ENCODE data around the gene MAEL. TPM values are rescaled to one million over a fixed set of nuclear protein-coding genes. Genes with fewer than 3 reads are reported as not detected.

Gene MAEL
- total RNA-seq, 1 experiment from 2014 or later = not detected

DNA sequence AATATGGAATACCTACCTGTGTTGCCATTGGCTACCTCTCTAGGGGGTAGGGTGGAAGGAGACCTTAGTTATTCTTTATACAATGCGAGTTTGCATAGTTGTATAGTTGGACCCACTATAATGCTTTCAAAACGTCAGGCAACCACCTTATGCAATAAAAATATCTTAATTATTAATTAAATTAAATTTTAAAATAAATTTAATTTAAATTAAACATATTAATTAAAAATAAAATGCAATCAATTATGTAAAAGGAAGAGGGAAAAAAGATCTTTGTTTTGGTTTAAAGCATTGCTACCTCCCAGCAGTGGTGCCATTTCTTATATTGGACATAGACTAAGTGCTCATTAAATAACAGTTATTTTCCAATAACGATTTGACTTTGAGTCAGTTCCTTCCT lies 78.8 kb downstream of the MAEL start:
- Histone ChIP-seq H3K9ac (ENCODE audit: extremely low read depth, insufficient read length, low read length) (no peak overlapping the region), H2BK15ac (ENCODE audit: low read depth, low read length) (no peak overlapping the region), H3K27me3 (ENCODE audit: insufficient read depth, low read length) (no peaks in the 10 kb centered on the region), H3K27ac (ENCODE audit: insufficient read length, low read depth, low read length) (no peak overlapping the region), H2BK5ac (ENCODE audit: insufficient read length, low read length) (no peak overlapping the region), H3T11ph (ENCODE audit: low read length) (no peak overlapping the region), H4K91ac (ENCODE audit: insufficient read length, low read depth, low read length) (no peak overlapping the region), H3K79me2 (ENCODE audit: insufficient read depth, low read length) (no peaks in the 10 kb centered on the region), H3K23ac (ENCODE audit: insufficient read length, low read depth, low read length) (no peak overlapping the region), H4K5ac (ENCODE audit: insufficient read length, low read depth, low read length) (no peak overlapping the region), H3K56ac (ENCODE audit: insufficient read length, low read depth, low read length) (no peak overlapping the region), H3K14ac (ENCODE audit: insufficient read depth, low read length) (no peak overlapping the region), H2AFZ (ENCODE audit: low read length) (no peak overlapping the region), H3K79me1 (ENCODE audit: insufficient read depth, low read depth, low read length, poor library complexity, severe bottlenecking) (no peaks in the 10 kb centered on the region), H3K4me2 (ENCODE audit: insufficient read depth, insufficient read length, low read length) (no peak overlapping the region), H3K4me1 (ENCODE audit: insufficient read depth, low read length) (no peaks in the 10 kb centered on the region), H4K8ac (replicated peaks; ENCODE audit: insufficient read length, low read depth, low read length) (no peak overlapping the region), H3K4ac (ENCODE audit: low read depth, low read length) (no peak overlapping the region), H3K18ac (ENCODE audit: insufficient read length, low read depth, low read length) (no peak overlapping the region), H3K9me3 (ENCODE audit: control insufficient read depth, low read depth, low read length) (no peaks in the 10 kb centered on the region), H4K20me1 (ENCODE audit: control insufficient read depth, insufficient read depth, insufficient read length) (no peaks in the 10 kb centered on the region), H2BK20ac (ENCODE audit: low read depth, low read length, poor library complexity, severe bottlenecking) (no peak overlapping the region), H3K23me2 (ENCODE audit: insufficient read length, low read depth, low read length, poor library complexity, severe bottlenecking) (peaks cover 3% of the 10 kb centered on the region), H2AK5ac (ENCODE audit: insufficient read length, low read length) (no peak overlapping the region), H2BK120ac (ENCODE audit: low read depth, low read length, poor library complexity, severe bottlenecking) (no peak overlapping the region), H2BK12ac (ENCODE audit: insufficient read length, low read depth, low read length) (no peak overlapping the region)
- Mint-ChIP-seq H3K4me1 (peaks cover 6 to 15% of the 10 kb centered on the region in 2 experiments), H3K27me3 (ENCODE audit: low read depth) (no peaks in the 10 kb centered on the region; the same call in none of the 2 replicates), H3K27ac (no peak overlapping the region), H3K9me3 (no peaks in the 10 kb centered on the region), H3K4me3 (no peak overlapping the region), H3K36me3 (ENCODE audit: insufficient read depth in 1 of 3, low read depth in 3 of 3) (no peaks in the 10 kb centered on the region)
- no peak for DNase-seq
- TF ChIP-seq CTCF (conservative IDR thresholded peaks at IDR 0.05) = no peak
- no CpG with 5 or more reads among the region's 3 CpGs for WGBS (ENCODE audit: extremely low coverage, insufficient read length, low lambda C conversion rate)

Measured in H9 (cell line).